Thoracic aorta (tissue), 2 donors: ENCODE data around the gene ZNF423. TPM values are rescaled to one million over a fixed set of nuclear protein-coding genes. Genes with fewer than 3 reads are reported as not detected.
"Not testable (repeated sequence)": the region's sequence is repeated elsewhere in the genome, so short reads cannot be mapped to it uniquely, and the experiment has no call there.

Source experiments
- ATAC-seq: fragments of 150-250 bp; one replicate; pipeline ENCODE4 v1.8.0; 2017; ENCODE audit warnings: low read depth; ENCODE audit not compliant: insufficient number of reproducible peaks, low FRiP score
- DNase-seq: peaks from one replicate; pipeline ENCODE4 v3.0.0-alpha.2; 2020; ENCODE audit warnings: low spot score
- H3K27ac ChIP-seq, 2 donors: fragments of 200-600 bp; sonication (generic); 1 replicate in 1 of 2; 2 replicates in 1 of 2; pipeline ENCODE4 v1.5.1; 2016; ENCODE audit warnings: mild to moderate bottlenecking in 2 of 2, moderate library complexity in 2 of 2
- H3K27me3 ChIP-seq: fragments of 200-600 bp; sonication (generic); replicated peaks from 2 replicates; pipeline ENCODE4 v1.6.0; 2016; ENCODE audit warnings: mild to moderate bottlenecking; ENCODE audit not compliant: insufficient read depth
- H3K36me3 ChIP-seq: fragments of 200-600 bp; sonication (generic); one replicate; pipeline ENCODE4 v1.5.1; 2016
- H3K4me1 ChIP-seq, 2 donors: fragments of 200-600 bp; sonication (generic); 1 replicate in 1 of 2; 2 replicates in 1 of 2; pipeline versions ENCODE4 v1.5.1 to v1.6.0; 2016; ENCODE audit warnings: low read depth in 2 of 2, mild to moderate bottlenecking in 1 of 2; ENCODE audit not compliant: control insufficient read depth in 1 of 2
- H3K4me3 ChIP-seq: fragments of 200-600 bp; sonication (generic); 2 replicates; pipeline ENCODE4 v1.5.1; 2016; ENCODE audit warnings: mild to moderate bottlenecking
- H3K9me3 ChIP-seq: fragments of 200-600 bp; sonication (generic); 2 replicates; pipeline ENCODE4 v1.5.1; 2016
- CTCF ChIP-seq: fragments of 200-600 bp; sonication (generic); IDR thresholded peaks from one replicate; pipeline ENCODE4 v1.5.1; 2019; ENCODE audit warnings: antibody characterized with exemption
- total RNA-seq, 2 donors: library from RNA; depleted of rRNA; stranded (reverse); fragments of >200 nt; gene quantifications; one replicate each; pipeline versions ENCODE4 v1.1.0 to v1.2.3, GENCODE V29; 2016

ZNF423 gene
- total RNA-seq, 2 donors from 2014 or later: 16.2 to 22.9 TPM

DNA sequence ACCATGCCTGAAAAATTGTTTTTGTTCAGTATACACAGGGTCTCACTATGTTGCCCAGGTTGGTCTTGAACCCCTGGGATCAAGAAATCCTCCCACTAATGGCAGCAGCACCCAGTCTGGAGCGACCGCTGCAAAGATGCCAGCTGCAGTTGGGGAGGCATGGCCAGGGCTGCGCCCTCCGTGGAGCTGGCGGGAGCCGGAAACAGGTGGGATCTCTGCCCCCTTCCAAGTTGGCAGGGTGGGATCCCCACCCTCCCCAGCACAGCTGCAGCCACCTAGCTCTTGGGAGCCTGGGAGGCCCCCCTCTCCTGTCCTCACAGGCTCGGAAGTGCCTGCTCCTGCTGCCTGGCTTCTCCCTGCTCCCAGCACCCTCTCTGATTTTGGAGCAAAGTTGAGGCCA lies 176.8 kb downstream of the ZNF423 start:
- H3K36me3 ChIP-seq: no peaks in the 10 kb centered on the region
- H3K27me3 ChIP-seq: no peaks in the 10 kb centered on the region
- ATAC-seq (no peak), DNase-seq (no peak)
- no peaks in the 10 kb centered on the region for H3K4me1 ChIP-seq
- no peak overlapping the region for H3K4me3 ChIP-seq
- H3K27ac ChIP-seq: no peak overlapping the region
- no peaks in the 10 kb centered on the region for H3K9me3 ChIP-seq
- TF ChIP-seq CTCF: no peak

DNA sequence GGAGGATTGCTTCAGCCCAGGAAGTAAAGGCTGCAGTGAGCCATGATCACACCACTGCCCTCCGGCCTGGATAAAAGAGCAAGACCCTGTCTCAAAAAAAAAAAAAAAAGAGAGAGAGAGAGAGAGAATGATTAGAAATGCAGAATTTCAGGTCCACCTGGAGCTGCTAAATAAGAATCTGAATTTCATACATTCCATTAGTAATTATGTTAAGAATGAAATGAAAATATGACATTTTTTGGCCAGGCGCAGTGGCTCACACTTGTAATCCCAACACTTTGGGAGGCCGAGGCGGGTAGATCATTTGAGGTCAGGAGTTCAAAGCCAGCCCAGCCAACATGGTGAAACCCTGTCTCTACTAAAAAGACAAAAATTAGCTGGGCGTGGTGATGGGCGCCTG lies 178.3 kb downstream of the ZNF423 start:
- not testable (repeated sequence) for H3K9me3 ChIP-seq, H3K36me3 ChIP-seq, DNase-seq, ATAC-seq, H3K4me1 ChIP-seq, H3K27me3 ChIP-seq, H3K27ac ChIP-seq, H3K4me3 ChIP-seq

DNA sequence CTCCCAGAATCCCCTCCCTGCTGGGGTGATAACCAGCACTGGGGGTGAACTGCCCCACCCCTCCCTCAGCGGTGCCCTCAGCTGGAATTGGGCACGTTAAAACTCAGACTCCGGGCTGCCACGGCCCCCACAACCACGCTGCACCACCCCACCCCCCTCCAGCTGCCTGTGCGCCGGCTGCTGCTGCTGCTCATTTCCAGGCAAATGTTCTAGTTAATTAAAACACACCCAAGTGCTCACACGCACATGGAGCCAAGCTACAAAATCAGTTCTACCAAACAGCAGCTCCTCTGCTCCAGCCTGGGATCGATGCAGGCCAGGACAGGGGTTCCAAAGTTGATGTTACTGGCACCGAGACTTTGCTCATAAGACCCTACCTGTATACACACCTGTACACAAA lies 180.5 kb downstream of the ZNF423 start:
- H3K9me3 ChIP-seq: no peaks in the 10 kb centered on the region
- H3K36me3 ChIP-seq: no peaks in the 10 kb centered on the region
- TF ChIP-seq CTCF: no peak
- DNase-seq (no peak), ATAC-seq (no peak)
- no peaks in the 10 kb centered on the region for H3K27me3 ChIP-seq
- no peaks in the 10 kb centered on the region for H3K4me1 ChIP-seq
- no peak overlapping the region for H3K27ac ChIP-seq
- no peak overlapping the region for H3K4me3 ChIP-seq

GRCh38 chr16:49674990-49675389 lies 180.9 kb downstream of the ZNF423 start:
- no peaks in the 10 kb centered on the region for H3K9me3 ChIP-seq

DNA sequence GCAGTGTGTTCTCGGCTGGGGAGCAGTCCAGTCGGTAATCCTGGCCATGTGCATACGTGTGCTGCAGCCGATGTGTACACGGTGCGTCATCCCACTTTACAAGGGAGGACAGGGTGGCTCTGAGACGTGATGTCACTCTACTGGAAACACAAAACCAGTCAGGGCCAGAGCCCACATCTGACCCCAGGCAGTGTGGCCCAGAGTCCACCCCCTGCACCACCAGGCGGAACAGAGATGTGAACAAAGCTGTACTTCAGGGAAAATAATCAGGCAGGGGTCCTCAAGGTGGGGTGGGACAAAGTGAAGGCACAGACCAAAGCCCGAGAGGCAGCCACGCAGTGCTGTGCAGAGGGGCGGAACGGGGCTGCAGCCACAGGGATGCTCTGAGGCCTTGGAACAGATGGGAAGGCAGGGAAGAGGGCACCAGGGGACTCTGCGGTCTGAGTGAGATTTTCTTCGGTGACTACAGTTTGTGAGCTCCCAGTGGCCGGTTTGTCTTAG lies 181.5 kb downstream of the ZNF423 start:
- H3K27ac ChIP-seq: no peak overlapping the region
- H3K4me3 ChIP-seq: no peak overlapping the region
- H3K36me3 ChIP-seq: no peaks in the 10 kb centered on the region
- H3K27me3 ChIP-seq: no peaks in the 10 kb centered on the region
- no peak for TF ChIP-seq CTCF
- no peak for ATAC-seq
- no peaks in the 10 kb centered on the region for H3K4me1 ChIP-seq
- no peak for DNase-seq
- no peaks in the 10 kb centered on the region for H3K9me3 ChIP-seq

More at GRCh38 chr16:49674990-49675389, 180.9 kb downstream of the ZNF423 start:
- no peaks in the 10 kb centered on the region for H3K27me3 ChIP-seq
- H3K4me1 ChIP-seq: no peaks in the 10 kb centered on the region
- TF ChIP-seq CTCF: no peak
- DNase-seq (no peak), ATAC-seq (no peak)
- no peak overlapping the region for H3K4me3 ChIP-seq
- no peaks in the 10 kb centered on the region for H3K36me3 ChIP-seq
- H3K27ac ChIP-seq: no peak overlapping the region

DNA sequence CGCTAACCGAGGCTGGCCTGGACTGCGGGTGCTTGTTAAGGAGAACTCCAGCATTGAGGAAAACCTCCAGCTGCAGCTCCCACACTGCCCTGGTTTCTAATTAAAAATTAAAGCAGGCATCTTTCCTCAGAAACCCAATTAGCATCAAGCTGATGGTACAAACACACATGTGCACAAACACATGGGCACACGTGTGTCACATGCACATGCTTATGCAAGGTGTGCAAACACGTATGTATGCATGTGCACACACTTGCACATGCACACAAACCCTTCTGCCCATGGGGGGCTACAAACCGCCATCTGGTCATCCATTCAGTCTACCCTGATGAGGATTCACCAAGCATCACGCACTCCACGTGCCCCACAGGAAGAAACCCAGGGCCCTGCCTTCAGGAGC lies 182.5 kb downstream of the ZNF423 start:
- Histone ChIP-seq H3K27ac (no peak overlapping the region), H3K4me3 (no peak overlapping the region), H3K4me1 (no peaks in the 10 kb centered on the region), H3K9me3 (no peaks in the 10 kb centered on the region), H3K36me3 (no peaks in the 10 kb centered on the region), H3K27me3 (no peaks in the 10 kb centered on the region)
- no peak for TF ChIP-seq CTCF
- ATAC-seq (no peak), DNase-seq (no peak)
